ENCODE data around the gene MCRS1.

DNA sequence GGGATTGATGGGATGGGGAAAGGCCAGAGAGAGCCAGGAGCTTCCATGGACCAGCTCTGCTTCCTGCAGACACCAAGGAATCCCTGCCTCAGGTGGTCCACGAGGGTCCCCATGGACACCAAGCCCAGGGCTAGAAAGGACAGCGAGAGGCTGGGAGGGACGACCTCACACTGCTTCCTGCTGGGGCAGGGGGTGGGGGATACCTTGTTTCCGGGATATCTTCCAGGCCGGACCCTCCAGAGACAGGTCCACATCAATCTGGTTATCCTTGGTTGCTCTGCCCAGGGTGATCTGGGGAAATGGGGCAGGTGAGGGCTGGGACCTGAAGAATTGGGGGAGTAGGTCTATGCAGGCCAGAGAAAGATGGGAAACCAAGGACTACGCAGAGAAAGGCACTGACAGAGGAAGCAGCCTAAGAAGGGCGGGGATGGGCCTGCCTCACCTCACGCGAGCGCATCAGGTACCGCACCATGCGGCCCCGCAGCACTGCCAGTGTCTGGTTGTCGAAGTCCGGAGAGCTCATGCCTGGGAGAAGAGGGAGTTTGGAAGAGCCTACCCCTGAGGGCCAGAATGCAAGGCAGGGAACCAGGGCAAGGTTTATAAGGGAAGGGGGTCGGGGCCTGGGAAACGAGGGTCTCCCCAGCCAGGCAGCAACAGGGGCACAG lies 8.8 kb downstream of the MCRS1 start:
- TF ChIP-seq TAF1 (IDR thresholded peaks at IDR 0.05; ENCODE audit: low read depth) (no peak), EP300 (conservative IDR thresholded peaks at IDR 0.05; ENCODE audit: poor library complexity, severe bottlenecking) (no peak), EZH2 (IDR thresholded peaks at IDR 0.05; ENCODE audit: borderline replicate concordance, insufficient read depth, low read length, poor library complexity, severe bottlenecking) (no peak), SMC3 (conservative IDR thresholded peaks at IDR 0.05; ENCODE audit: poor library complexity) (no peak), MXI1 (conservative IDR thresholded peaks at IDR 0.05; ENCODE audit: poor library complexity, severe bottlenecking) (no peak), POLR2AphosphoS5 (IDR thresholded peaks at IDR 0.05) (no peak), RAD21 (conservative IDR thresholded peaks at IDR 0.05) (no peak)
- TF ChIP-seq, protein P1, sequence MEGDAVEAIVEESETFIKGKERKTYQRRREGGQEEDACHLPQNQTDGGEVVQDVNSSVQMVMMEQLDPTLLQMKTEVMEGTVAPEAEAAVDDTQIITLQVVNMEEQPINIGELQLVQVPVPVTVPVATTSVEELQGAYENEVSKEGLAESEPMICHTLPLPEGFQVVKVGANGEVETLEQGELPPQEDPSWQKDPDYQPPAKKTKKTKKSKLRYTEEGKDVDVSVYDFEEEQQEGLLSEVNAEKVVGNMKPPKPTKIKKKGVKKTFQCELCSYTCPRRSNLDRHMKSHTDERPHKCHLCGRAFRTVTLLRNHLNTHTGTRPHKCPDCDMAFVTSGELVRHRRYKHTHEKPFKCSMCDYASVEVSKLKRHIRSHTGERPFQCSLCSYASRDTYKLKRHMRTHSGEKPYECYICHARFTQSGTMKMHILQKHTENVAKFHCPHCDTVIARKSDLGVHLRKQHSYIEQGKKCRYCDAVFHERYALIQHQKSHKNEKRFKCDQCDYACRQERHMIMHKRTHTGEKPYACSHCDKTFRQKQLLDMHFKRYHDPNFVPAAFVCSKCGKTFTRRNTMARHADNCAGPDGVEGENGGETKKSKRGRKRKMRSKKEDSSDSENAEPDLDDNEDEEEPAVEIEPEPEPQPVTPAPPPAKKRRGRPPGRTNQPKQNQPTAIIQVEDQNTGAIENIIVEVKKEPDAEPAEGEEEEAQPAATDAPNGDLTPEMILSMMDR (IDR thresholded peaks at IDR 0.05; ENCODE audit: poor library complexity, severe bottlenecking): no peak
- TF ChIP-seq, protein P2, sequence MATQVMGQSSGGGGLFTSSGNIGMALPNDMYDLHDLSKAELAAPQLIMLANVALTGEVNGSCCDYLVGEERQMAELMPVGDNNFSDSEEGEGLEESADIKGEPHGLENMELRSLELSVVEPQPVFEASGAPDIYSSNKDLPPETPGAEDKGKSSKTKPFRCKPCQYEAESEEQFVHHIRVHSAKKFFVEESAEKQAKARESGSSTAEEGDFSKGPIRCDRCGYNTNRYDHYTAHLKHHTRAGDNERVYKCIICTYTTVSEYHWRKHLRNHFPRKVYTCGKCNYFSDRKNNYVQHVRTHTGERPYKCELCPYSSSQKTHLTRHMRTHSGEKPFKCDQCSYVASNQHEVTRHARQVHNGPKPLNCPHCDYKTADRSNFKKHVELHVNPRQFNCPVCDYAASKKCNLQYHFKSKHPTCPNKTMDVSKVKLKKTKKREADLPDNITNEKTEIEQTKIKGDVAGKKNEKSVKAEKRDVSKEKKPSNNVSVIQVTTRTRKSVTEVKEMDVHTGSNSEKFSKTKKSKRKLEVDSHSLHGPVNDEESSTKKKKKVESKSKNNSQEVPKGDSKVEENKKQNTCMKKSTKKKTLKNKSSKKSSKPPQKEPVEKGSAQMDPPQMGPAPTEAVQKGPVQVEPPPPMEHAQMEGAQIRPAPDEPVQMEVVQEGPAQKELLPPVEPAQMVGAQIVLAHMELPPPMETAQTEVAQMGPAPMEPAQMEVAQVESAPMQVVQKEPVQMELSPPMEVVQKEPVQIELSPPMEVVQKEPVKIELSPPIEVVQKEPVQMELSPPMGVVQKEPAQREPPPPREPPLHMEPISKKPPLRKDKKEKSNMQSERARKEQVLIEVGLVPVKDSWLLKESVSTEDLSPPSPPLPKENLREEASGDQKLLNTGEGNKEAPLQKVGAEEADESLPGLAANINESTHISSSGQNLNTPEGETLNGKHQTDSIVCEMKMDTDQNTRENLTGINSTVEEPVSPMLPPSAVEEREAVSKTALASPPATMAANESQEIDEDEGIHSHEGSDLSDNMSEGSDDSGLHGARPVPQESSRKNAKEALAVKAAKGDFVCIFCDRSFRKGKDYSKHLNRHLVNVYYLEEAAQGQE (IDR thresholded peaks at IDR 0.05; ENCODE audit: borderline replicate concordance): no peak

Data from neural cell (in vitro differentiated cells).